HepG2 (cell line): ENCODE measurements around the gene PKP3. TPM values are rescaled to one million over a fixed set of nuclear protein-coding genes. Genes with fewer than 3 reads are reported as not detected.

Source experiments
- ETV5 ChIP-seq: IDR thresholded peaks from 2 replicates; pipeline ENCODE4 v1.6.1; 2018; ENCODE audit warnings: missing biosample characterization, missing genetic modification reagents, inconsistent platforms, borderline replicate concordance
- MAF1 ChIP-seq: sonication (generic); formaldehyde crosslinking; IDR thresholded peaks from 2 replicates; pipeline ENCODE4 v1.5.0; 2020; ENCODE audit warnings: missing genetic modification reagents, borderline replicate concordance
- MBNL3 ChIP-seq: fragments of 250-450 bp; sonication (Bioruptor Pico); conservative IDR thresholded peaks from 2 replicates; pipeline ENCODE4 v1.8.0; 2022; ENCODE audit warnings: mild to moderate bottlenecking, inconsistent platforms
- NRL ChIP-seq: sonication (generic); formaldehyde crosslinking; IDR thresholded peaks from 2 replicates; pipeline ENCODE4 v1.5.0; 2020; ENCODE audit warnings: missing genetic modification reagents, mild to moderate bottlenecking, moderate library complexity, borderline replicate concordance
- RXRA ChIP-seq: sonication (generic); formaldehyde crosslinking; IDR thresholded peaks from 2 replicates; pipeline ENCODE4 v1.5.1; 2020; ENCODE audit warnings: missing genetic modification reagents
- SYNCRIP ChIP-seq: fragments of 200-400 bp; formaldehyde crosslinking; IDR thresholded peaks from 2 replicates; pipeline ENCODE4 v1.6.1; 2018; ENCODE audit warnings: mild to moderate bottlenecking, low read depth, low read length; ENCODE audit not compliant: insufficient read depth
- ZNF292 ChIP-seq: sonication (generic); formaldehyde crosslinking; IDR thresholded peaks from 2 replicates; pipeline ENCODE4 v1.8.1; 2022; ENCODE audit warnings: mild to moderate bottlenecking, low read depth, missing genetic modification reagents, borderline replicate concordance
- ZNF652 ChIP-seq: IDR thresholded peaks from 2 replicates; pipeline ENCODE4 v1.6.1; 2016; ENCODE audit warnings: low read depth, borderline replicate concordance
- ZNF687 ChIP-seq: sonication (generic); formaldehyde crosslinking; IDR thresholded peaks from 2 replicates; pipeline ENCODE4 v1.5.1; 2020; ENCODE audit warnings: mild to moderate bottlenecking, missing genetic modification reagents, moderate library complexity
- polyA plus RNA-seq, 8 experiments: library from polyadenylated mRNA; depleted of rRNA in 3 of 8; stranded (reverse) in 7 of 8; unstranded in 1 of 8; fragments of >200 nt; fragmentation: Illumina TruSeq in 4 of 8; extraction: Trizol in 4 of 8; gene quantifications; 2 replicates each; pipeline versions ENCODE4 v1.2.1 to v1.2.3, GENCODE V29; 2011 to 2016; ENCODE audit warnings: low read depth in 4 of 8, missing spikeins in 1 of 8, mixed read lengths in 1 of 8; ENCODE audit not compliant: insufficient read depth in 1 of 8
- total RNA-seq, 5 experiments: library from RNA; depleted of rRNA; stranded (reverse); fragments of >200 nt; fragmentation: Illumina TruSeq; extraction: Trizol; gene quantifications; 2 replicates each; pipeline ENCODE4 v1.2.3, GENCODE V29; 2016; ENCODE audit warnings: low read depth in 1 of 5

The PKP3 gene
- total and polyA plus RNA-seq, 2 of the 13 experiments (the other 11 are each of a cell fraction or from before 2014, with no cell fraction given), result 18.0 to 28.7 TPM

DNA sequence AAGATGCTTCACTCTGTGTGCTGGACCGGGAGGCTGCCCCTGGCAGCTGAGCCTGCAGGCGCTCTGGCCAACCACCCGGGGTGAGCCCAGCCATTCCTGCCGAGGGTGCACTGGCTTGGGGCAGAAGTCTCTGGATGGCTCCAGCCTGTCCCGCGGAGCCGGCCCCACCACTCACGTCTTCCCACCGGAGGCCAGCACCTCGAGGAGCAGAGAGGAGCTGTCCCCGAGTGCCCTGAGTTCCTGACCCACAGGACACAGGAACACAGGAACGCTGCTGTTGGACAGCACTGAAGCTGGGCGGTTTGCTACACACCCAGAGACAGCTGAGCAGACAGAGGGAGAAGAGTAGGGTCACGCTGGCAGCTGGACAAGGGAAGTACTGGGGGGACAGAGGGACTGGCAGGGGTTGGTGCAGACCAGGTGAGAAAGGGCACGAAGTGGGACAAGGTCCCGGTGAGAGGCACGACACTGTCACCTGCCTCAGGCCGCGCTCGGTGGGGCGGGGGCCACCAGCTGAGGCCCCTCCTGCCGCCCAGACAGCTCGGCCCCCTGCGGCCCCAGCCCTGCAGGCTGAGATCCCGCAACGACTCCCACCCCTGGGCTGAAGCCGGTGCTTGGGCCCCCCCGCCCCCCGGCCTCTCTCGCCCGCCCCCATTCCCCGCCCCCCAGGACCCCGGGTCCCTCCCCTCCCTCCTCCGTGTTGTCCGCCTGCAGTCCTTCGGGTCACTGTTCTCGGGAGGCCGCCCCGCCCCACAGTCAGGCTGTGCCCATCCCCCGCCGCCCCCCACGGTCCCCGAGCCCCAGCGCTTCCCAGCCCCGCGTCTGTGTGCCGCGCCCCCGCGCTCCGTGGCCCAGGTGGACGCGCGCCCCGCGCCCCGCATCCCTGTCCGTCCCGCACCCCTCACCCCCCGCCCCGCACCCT lies 25.3 kb upstream of the PKP3 start (continued):
- TF ChIP-seq ZNF687 (CRISPR knock-in tag) (peak; percentile 62), ZNF652 (no peak), NRL (CRISPR knock-in tag) (0 out of 2 replicates have a peak, but pooled peaks have one; percentile 44), ETV5 (CRISPR knock-in tag) (0 out of 2 replicates have a peak, but pooled peaks have one; percentile 35), ZNF292 (CRISPR knock-in tag) (peak; percentile 64; the same call in 1 of the 2 replicates), RXRA (CRISPR knock-in tag) (peak; percentile 16; the same call in 1 of the 2 replicates), MBNL3 (no peak), SYNCRIP (no peak), MAF1 (CRISPR knock-in tag) (0 out of 2 replicates have a peak, but pooled peaks have one; percentile 41)
